ENCODE results near the gene LSR. TPM values are rescaled to one million over a fixed set of nuclear protein-coding genes. Genes with fewer than 3 reads are reported as not detected.

LSR gene
- total RNA-seq, 2 donors from 2014 or later = 67.5 to 80.1 TPM

DNA sequence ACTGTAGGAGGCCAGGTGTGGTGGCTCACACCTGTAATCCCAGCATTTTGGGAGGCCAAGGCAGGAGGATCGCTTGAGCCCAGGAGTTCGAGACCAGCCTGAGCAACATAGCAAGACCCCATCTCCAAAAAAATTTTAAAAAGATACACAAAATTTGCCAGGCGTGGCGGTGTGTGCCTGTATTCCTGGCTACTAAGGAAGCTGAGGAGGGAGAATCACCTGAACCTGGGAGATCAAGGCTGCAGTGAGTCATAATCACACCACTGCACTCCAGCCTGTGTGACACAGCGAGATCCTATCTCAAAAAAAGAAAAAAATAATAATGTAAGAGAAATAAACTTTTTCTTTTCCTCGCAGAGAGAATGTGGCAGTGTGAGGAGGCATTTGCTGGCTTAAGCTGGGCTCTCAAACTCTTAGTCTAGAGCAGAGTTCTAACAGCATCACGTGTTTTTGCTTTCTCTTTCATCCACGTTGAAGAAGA lies 41.4 kb upstream of the LSR start:
- Histone ChIP-seq H3K4me1 (peaks cover 11% of the 10 kb centered on the region), H3K9me3 (no peaks in the 10 kb centered on the region), H3K36me3 (replicated peaks in 1 of 2; ENCODE audit: insufficient read depth in 1 of 2, low read depth in 2 of 2) (no peaks in the 10 kb centered on the region), H3K27ac (no peak overlapping the region), H3K4me3 (no peak overlapping the region), H3K27me3 (no peaks in the 10 kb centered on the region)
- TF ChIP-seq POLR2A (IDR thresholded peaks at IDR 0.05) = no peak
- TF ChIP-seq, protein P1, sequence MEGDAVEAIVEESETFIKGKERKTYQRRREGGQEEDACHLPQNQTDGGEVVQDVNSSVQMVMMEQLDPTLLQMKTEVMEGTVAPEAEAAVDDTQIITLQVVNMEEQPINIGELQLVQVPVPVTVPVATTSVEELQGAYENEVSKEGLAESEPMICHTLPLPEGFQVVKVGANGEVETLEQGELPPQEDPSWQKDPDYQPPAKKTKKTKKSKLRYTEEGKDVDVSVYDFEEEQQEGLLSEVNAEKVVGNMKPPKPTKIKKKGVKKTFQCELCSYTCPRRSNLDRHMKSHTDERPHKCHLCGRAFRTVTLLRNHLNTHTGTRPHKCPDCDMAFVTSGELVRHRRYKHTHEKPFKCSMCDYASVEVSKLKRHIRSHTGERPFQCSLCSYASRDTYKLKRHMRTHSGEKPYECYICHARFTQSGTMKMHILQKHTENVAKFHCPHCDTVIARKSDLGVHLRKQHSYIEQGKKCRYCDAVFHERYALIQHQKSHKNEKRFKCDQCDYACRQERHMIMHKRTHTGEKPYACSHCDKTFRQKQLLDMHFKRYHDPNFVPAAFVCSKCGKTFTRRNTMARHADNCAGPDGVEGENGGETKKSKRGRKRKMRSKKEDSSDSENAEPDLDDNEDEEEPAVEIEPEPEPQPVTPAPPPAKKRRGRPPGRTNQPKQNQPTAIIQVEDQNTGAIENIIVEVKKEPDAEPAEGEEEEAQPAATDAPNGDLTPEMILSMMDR (IDR thresholded peaks at IDR 0.05) = no peak
- ATAC-seq (no peak), DNase-seq (no peak)
- intact Hi-C loops (cut with DNase I) = no loop called here
- WGBS, 2 donors = 85 to 89% methylated on average over 8 of the region's 8 CpGs

DNA sequence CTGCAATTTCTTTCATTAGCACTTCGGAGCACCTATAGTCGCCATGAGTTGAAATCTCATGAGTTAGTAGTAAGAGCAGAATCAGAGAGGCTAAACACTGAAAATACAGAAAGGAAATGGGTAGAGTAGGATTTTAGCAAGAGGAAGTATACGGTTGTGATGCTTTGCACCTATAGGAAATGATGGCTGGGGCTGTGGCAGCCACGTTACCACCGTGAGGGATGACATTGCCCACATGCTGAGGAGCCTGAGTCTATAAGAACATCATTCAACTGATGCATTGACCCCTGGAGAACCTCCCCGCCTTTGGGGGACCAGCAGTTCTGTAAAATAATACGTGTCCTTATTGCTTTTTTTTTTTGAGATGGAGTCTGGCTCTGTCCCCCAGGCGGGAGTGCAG lies 40.7 kb upstream of the LSR start:
- TF ChIP-seq POLR2A (IDR thresholded peaks at IDR 0.05) = no peak
- TF ChIP-seq, protein P1 (IDR thresholded peaks at IDR 0.05) = no peak
- no peak for DNase-seq
- WGBS, 2 donors = 84 to 91% methylated on average over 8 of the region's 8 CpGs
- no peak overlapping the region for H3K4me3 ChIP-seq
- no peaks in the 10 kb centered on the region for H3K9me3 ChIP-seq
- intact Hi-C loops (cut with DNase I) = no loop called here
- no peaks in the 10 kb centered on the region for H3K36me3 ChIP-seq (replicated peaks in 1 of 2; ENCODE audit: insufficient read depth in 1 of 2, low read depth in 2 of 2)
- no peaks in the 10 kb centered on the region for H3K27me3 ChIP-seq
- H3K4me1 ChIP-seq = peaks cover 13% of the 10 kb centered on the region
- no peak for ATAC-seq
- no peak overlapping the region for H3K27ac ChIP-seq

DNA sequence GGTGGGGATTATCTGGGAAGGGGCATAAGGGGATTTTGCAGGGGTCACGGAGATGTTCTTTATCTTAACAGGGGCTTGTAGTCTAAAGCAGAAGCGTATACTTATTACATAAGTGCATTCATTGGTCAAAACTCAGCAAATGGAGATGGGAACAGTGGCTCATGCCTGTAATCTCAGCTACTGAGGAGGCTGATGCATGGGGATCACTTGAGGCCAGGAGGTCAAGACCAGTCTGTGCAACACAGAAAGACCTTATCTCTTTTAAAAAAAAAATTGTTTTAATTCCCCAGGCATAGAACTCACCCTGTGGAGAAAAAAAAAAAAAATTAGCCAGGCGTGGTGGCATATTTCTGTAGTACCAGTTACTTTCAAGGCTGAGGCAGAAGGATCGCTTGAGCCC lies 39.2 kb upstream of the LSR start:
- 65 to 71% methylated on average over 4 of the region's 4 CpGs for WGBS, 2 donors

DNA sequence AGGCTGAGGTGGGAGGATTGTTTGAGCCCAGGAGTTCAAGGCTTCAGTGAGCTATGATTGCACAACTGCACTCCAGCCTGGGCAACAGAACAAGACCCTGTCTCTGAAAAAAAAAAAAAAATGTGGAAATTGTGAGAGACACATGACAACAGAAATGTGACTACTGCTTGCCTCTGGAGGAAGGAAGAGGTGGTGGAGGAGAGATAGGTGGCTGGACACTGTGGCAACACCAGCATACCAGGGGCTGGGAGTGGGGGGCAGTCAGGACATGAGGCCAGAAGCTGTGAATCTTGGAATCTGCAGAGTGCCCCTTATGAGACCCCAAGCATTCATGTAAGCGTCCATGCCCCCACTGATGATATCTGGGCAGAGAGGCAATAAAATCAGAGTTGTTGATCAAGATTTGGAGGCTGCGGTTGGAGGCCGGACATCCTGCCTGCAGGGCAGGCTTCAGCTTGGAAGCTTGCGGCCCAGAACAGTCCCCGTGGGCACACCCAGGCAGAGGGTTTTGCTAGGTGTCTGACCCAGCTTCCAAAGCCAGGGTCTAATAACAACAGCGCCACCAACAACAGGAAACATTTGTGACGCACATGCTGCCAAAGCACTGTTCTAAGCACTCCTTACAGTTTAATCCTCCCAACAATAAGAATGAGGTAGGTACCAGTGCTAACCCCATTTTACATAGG lies 37.1 kb upstream of the LSR start:
- H3K27ac ChIP-seq = peak overlapping the region in 1 of 4 donors; percentile 61
- H3K27me3 ChIP-seq = no peaks in the 10 kb centered on the region
- intact Hi-C loops (cut with DNase I) = no loop called here
- peak in 3 of 4 donors; percentile 33 to 73 (median 43) for DNase-seq
- H3K4me1 ChIP-seq = peaks cover 19% of the 10 kb centered on the region
- WGBS, 2 donors = 55 to 70% methylated on average over 7 of the region's 7 CpGs
- no peaks in the 10 kb centered on the region for H3K9me3 ChIP-seq
- peak; percentile 15 for ATAC-seq
- H3K4me3 ChIP-seq = no peak overlapping the region
- H3K36me3 ChIP-seq (replicated peaks in 1 of 2; ENCODE audit: insufficient read depth in 1 of 2, low read depth in 2 of 2) = no peaks in the 10 kb centered on the region
- TF ChIP-seq POLR2A (IDR thresholded peaks at IDR 0.05) = peak in 1 of 3 donors; percentile 32
- TF ChIP-seq, protein P1 (IDR thresholded peaks at IDR 0.05) = no peak

More for the DNA sequence above, 39.2 kb upstream of the LSR start:
- H3K4me3 ChIP-seq = no peak overlapping the region
- ATAC-seq (no peak), DNase-seq (no peak)
- peaks cover 28% of the 10 kb centered on the region for H3K4me1 ChIP-seq
- no peak overlapping the region for H3K27ac ChIP-seq
- H3K27me3 ChIP-seq = no peaks in the 10 kb centered on the region
- no peak for TF ChIP-seq POLR2A (IDR thresholded peaks at IDR 0.05)
- TF ChIP-seq, protein P1 (IDR thresholded peaks at IDR 0.05) = no peak
- no peaks in the 10 kb centered on the region for H3K9me3 ChIP-seq
- intact Hi-C loops (cut with DNase I) = no loop called here
- no peaks in the 10 kb centered on the region for H3K36me3 ChIP-seq (replicated peaks in 1 of 2; ENCODE audit: insufficient read depth in 1 of 2, low read depth in 2 of 2)

DNA sequence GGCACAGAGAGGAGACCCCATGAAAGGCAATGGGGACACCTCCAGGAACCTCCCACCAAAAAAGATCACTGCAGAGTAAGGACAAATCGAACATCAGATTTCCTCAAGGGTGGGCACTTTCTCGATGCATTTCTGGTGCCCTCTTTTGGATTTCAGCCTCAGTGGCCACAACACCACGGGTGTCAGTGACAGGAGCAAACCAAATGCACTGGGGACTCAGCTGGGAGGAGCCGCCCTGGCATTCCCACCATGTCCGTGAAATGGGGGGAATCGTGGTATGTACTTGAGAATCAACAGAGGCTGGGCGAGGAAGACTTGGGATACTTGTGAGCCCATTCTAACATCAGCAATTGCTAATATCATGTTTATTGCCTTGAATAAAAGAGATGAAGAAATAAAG lies 36.6 kb upstream of the LSR start:
- H3K27ac ChIP-seq = peak overlapping the region in 1 of 4 donors; percentile 61
- no peak for ATAC-seq
- H3K9me3 ChIP-seq = no peaks in the 10 kb centered on the region
- no peak overlapping the region for H3K4me3 ChIP-seq
- DNase-seq = no peak
- no peaks in the 10 kb centered on the region for H3K36me3 ChIP-seq (replicated peaks in 1 of 2; ENCODE audit: insufficient read depth in 1 of 2, low read depth in 2 of 2)
- H3K4me1 ChIP-seq = peaks cover 19% of the 10 kb centered on the region
- H3K27me3 ChIP-seq = no peaks in the 10 kb centered on the region
- WGBS, 2 donors = 57 to 63% methylated on average over 7 of the region's 7 CpGs
- TF ChIP-seq POLR2A (IDR thresholded peaks at IDR 0.05) = no peak
- TF ChIP-seq, protein P1 (IDR thresholded peaks at IDR 0.05) = no peak
- intact Hi-C loops (cut with DNase I) = no loop called here

Data from body of pancreas (tissue), 4 donors.